ELF-1 (cell line): ENCODE results near the gene ARMH3.

ENCODE experiments used
- DNase-seq: peaks from one replicate; pipeline ENCODE4 v3.0.0-alpha.2; 2016; ENCODE audit warnings: low read depth, low spot score

The ARMH3 gene

GRCh38 chr10:101897633-101898032 is 158.3 kb downstream of the ARMH3 start:
- DNase-seq: no peak

- no peak for DNase-seq
Observed at GRCh38 chr10:101896225-101896877, 159.6 kb downstream of the ARMH3 start.

- DNase-seq: no peak
Observed at GRCh38 chr10:101895781-101896180, 160.2 kb downstream of the ARMH3 start.

GRCh38 chr10:101894742-101895141 is 161.2 kb downstream of the ARMH3 start:
- DNase-seq: no peak

GRCh38 chr10:101894266-101894665 is 161.7 kb downstream of the ARMH3 start:
- no peak for DNase-seq

- DNase-seq: no peak
Observed at GRCh38 chr10:101893510-101894120, 162.4 kb downstream of the ARMH3 start.

- no peak for DNase-seq
Observed at GRCh38 chr10:101892782-101893391, 163.1 kb downstream of the ARMH3 start.

GRCh38 chr10:101889256-101890210 is 166.4 kb downstream of the ARMH3 start:
- peak; percentile 70 for DNase-seq

GRCh38 chr10:101888251-101888949 is 167.6 kb downstream of the ARMH3 start:
- DNase-seq: no peak

- no peak for DNase-seq
Observed at GRCh38 chr10:101887775-101888174, 168.2 kb downstream of the ARMH3 start.

- DNase-seq: no peak
Observed at GRCh38 chr10:101886521-101887312, 169.3 kb downstream of the ARMH3 start.

- no peak for DNase-seq
Observed at GRCh38 chr10:101881036-101881774, 174.8 kb downstream of the ARMH3 start.

- no peak for DNase-seq
Observed at GRCh38 chr10:101880232-101880573, 175.8 kb downstream of the ARMH3 start.

GRCh38 chr10:101879456-101880231 is 176.3 kb downstream of the ARMH3 start:
- DNase-seq: no peak

GRCh38 chr10:101878869-101879268 is 177.1 kb downstream of the ARMH3 start:
- no peak for DNase-seq

GRCh38 chr10:101875068-101875688 is 180.8 kb downstream of the ARMH3 start:
- DNase-seq: no peak

- DNase-seq: no peak
Observed at GRCh38 chr10:101874252-101874651, 181.7 kb downstream of the ARMH3 start.

GRCh38 chr10:101867931-101868330 is 188.0 kb downstream of the ARMH3 start:
- DNase-seq: no peak

GRCh38 chr10:101859530-101859929 is 196.4 kb downstream of the ARMH3 start:
- no peak for DNase-seq
